Heart left ventricle (tissue), 13 donors: ENCODE results near the gene MACO1.

Experiments
- POLR2A ChIP-seq, 2 donors: fragments of 450-650 bp; IDR thresholded peaks; one replicate each; pipeline ENCODE4 v1.6.1; 2017; ENCODE audit warnings: antibody characterized with exemption in 2 of 2, mild to moderate bottlenecking in 2 of 2, moderate library complexity in 2 of 2
- TF ChIP-seq, protein P1 (sequence below), 12 donors: fragments of 200-600 bp; sonication (generic) in 4 of 12; IDR thresholded peaks; one replicate each; pipeline versions ENCODE4 v1.5.0 to v1.8.0; 2018 to 2022; ENCODE audit warnings: antibody characterized with exemption in 12 of 12, mild to moderate bottlenecking in 5 of 12
- donor health status: ischemic (EF 13 %, LVEDD 7.1; RV severe dilation, severe dysfunction).
- donor health status: DM: no; HTN: yes; CAD: no.
- donor health status: DM: no; HTN: no; CAD: no.
- donor health status: ischemic (EF 25% LVEDD 6.9; RV normal size, moderate dysfunction).
- donor health status: ischemic (EF 25% LVEDD 5.7; RV mildly dilated, moderate dysfunction).
- donor health status: ischemic (EF 35%, LVEDD 5.7; RV mildly dilated, moderate dysfunction).
- donor health status: nonischemic (EF 11% LVEDD 7.7; RV severe dilation, severe dysfunction).
- donor health status: DM: yes; HTN: yes; CAD: no.
- donor health status: PGD.
- donor health status: ischemic (EF 29% LVEDD 5.4; RV normal size, mild dysfunction).
- donor health status: nonischemic (EF 23%, LVEDD 6.1; RV moderate dilation, normal function).

DNA sequence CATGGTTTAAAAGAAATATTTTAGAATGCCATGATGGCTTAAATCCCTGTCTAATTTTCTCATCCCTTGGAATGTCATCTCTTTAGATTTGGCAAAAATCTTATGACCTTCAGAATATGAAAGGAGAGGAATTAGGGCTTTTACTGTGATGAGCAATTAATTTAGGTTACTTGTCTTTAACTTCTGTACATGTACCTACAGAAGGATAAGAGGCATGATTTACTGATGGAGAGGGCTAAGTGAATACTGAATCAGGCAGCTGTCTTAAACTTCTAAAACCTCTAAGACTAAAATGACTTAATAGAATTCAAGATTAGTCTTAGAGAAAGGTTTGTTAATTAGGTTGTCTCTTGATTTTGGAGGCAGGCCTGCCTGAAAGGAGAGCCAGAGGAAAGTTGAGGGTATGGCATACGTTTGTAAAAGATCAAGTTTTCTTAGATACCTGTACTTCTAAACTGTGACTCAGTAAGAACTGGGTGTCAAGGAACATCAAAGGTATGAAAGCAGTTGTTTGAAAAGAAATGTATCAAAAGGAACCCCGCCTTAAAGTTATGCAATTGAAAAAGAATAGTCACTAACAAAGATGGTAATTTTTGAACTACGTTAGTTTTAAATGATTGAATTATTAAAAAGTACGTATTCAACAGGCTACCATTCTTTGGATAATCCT, 12.5 kb downstream of the MACO1 start:
- TF ChIP-seq, protein P1, sequence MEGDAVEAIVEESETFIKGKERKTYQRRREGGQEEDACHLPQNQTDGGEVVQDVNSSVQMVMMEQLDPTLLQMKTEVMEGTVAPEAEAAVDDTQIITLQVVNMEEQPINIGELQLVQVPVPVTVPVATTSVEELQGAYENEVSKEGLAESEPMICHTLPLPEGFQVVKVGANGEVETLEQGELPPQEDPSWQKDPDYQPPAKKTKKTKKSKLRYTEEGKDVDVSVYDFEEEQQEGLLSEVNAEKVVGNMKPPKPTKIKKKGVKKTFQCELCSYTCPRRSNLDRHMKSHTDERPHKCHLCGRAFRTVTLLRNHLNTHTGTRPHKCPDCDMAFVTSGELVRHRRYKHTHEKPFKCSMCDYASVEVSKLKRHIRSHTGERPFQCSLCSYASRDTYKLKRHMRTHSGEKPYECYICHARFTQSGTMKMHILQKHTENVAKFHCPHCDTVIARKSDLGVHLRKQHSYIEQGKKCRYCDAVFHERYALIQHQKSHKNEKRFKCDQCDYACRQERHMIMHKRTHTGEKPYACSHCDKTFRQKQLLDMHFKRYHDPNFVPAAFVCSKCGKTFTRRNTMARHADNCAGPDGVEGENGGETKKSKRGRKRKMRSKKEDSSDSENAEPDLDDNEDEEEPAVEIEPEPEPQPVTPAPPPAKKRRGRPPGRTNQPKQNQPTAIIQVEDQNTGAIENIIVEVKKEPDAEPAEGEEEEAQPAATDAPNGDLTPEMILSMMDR (IDR thresholded peaks at IDR 0.05) = no peak
- no peak for TF ChIP-seq POLR2A (IDR thresholded peaks at IDR 0.05)
